Right cardiac atrium (tissue), 5 donors: ENCODE results near the gene SGIP1. TPM values are rescaled to one million over a fixed set of nuclear protein-coding genes. Genes with fewer than 3 reads are reported as not detected.

ENCODE experiments used
- ATAC-seq, 2 donors: fragments of 200-7000 bp; cut with Tn5 transposase; one replicate each; pipeline versions ENCODE4 v1.8.0 to v1.9.1; 2020; ENCODE audit warnings: moderate library complexity in 2 of 2, mild to moderate bottlenecking in 1 of 2
- DNase-seq, 3 donors: peaks; one replicate each; pipeline ENCODE4 v3.0.0-alpha.2; 2020
- H3K27ac ChIP-seq: one replicate; pipeline ENCODE4 v1.5.1; 2013; ENCODE audit warnings: mild to moderate bottlenecking, low read length, control low read depth, moderate library complexity
- H3K27me3 ChIP-seq: one replicate; pipeline ENCODE4 v1.6.1; 2013; ENCODE audit not compliant: control insufficient read depth, insufficient read depth
- H3K4me1 ChIP-seq: one replicate; pipeline ENCODE4 v1.6.1; 2013; ENCODE audit warnings: low read length; ENCODE audit not compliant: control insufficient read depth, insufficient read depth
- H3K4me3 ChIP-seq: one replicate; pipeline ENCODE4 v1.5.1; 2013; ENCODE audit warnings: low read length, control low read depth
- H3K9me3 ChIP-seq: one replicate; pipeline ENCODE4 v1.6.1; 2013; ENCODE audit warnings: low read length; ENCODE audit not compliant: control insufficient read depth
- WGBS: extraction: QIAGEN DNeasy Blood & Tissue Kit; methylation state at CpG from one replicate; pipeline ENCODE4 v1.1.7; 2013; 5-methylcytosine and 5-hydroxymethylcytosine counted together
- intact Hi-C, 4 donors: fragments of 100-400 bp; cut with DNase I; formaldehyde crosslinking; loops; one replicate each; pipeline versions ENCODE4 v1.11.0 to v1.14.0; 2022 to 2023
- long read RNA-seq, 4 donors: library from polyadenylated mRNA; unstranded; transcript quantifications; one replicate each; pipeline ENCODE4 v2.0.0, GENCODE V29; 2020 to 2021
- polyA plus RNA-seq: library from polyadenylated mRNA; stranded (reverse); fragments of 200-250 nt; gene quantifications from one replicate; pipeline ENCODE4 v1.2.3, GENCODE V29; 2013
- total RNA-seq, 4 donors: library from RNA; stranded (reverse); fragmentation: NEBNext Ultra II Directional; extraction: Animal tissue kit (Norgen Biotek cat#: 25700); gene quantifications; one replicate each; pipeline ENCODE4 v1.2.1, GENCODE V29; 2021
- donor health status: healthy with polysubstance abuse.
- donor health status: DM: no; HTN: yes; CAD: no.
- donor health status: DM: no; HTN: no; CAD: no.
- donor health status: DM: no; HTN: yes; CAD: no; lungs with severe emphysema.
- donor health status: DM: yes; HTN: yes; CAD: no.

Gene SGIP1, protein sequence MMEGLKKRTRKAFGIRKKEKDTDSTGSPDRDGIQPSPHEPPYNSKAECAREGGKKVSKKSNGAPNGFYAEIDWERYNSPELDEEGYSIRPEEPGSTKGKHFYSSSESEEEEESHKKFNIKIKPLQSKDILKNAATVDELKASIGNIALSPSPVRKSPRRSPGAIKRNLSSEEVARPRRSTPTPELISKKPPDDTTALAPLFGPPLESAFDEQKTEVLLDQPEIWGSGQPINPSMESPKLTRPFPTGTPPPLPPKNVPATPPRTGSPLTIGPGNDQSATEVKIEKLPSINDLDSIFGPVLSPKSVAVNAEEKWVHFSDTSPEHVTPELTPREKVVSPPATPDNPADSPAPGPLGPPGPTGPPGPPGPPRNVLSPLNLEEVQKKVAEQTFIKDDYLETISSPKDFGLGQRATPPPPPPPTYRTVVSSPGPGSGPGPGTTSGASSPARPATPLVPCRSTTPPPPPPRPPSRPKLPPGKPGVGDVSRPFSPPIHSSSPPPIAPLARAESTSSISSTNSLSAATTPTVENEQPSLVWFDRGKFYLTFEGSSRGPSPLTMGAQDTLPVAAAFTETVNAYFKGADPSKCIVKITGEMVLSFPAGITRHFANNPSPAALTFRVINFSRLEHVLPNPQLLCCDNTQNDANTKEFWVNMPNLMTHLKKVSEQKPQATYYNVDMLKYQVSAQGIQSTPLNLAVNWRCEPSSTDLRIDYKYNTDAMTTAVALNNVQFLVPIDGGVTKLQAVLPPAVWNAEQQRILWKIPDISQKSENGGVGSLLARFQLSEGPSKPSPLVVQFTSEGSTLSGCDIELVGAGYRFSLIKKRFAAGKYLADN
- total RNA-seq = 1 to 10 TPM; 4.3 to 7.3 (median 5.3) TPM
- 2.2 TPM for polyA plus RNA-seq
- long read RNA-seq, donor 1, partial matches to known transcripts = 2 of 4 reads
- long read RNA-seq, donor 1, other reads (novel, unspliced or antisense) = 2 of 4 reads
- long read RNA-seq, donor 2, partial matches to known transcripts = 0 of 1 reads
- long read RNA-seq, donor 2, other reads (novel, unspliced or antisense) = 1 of 1 reads
- long read RNA-seq, donor 3, partial matches to known transcripts = 0 of 2 reads
- long read RNA-seq, donor 3, other reads (novel, unspliced or antisense) = 2 of 2 reads
- long read RNA-seq, donor 4 = 0 reads

DNA sequence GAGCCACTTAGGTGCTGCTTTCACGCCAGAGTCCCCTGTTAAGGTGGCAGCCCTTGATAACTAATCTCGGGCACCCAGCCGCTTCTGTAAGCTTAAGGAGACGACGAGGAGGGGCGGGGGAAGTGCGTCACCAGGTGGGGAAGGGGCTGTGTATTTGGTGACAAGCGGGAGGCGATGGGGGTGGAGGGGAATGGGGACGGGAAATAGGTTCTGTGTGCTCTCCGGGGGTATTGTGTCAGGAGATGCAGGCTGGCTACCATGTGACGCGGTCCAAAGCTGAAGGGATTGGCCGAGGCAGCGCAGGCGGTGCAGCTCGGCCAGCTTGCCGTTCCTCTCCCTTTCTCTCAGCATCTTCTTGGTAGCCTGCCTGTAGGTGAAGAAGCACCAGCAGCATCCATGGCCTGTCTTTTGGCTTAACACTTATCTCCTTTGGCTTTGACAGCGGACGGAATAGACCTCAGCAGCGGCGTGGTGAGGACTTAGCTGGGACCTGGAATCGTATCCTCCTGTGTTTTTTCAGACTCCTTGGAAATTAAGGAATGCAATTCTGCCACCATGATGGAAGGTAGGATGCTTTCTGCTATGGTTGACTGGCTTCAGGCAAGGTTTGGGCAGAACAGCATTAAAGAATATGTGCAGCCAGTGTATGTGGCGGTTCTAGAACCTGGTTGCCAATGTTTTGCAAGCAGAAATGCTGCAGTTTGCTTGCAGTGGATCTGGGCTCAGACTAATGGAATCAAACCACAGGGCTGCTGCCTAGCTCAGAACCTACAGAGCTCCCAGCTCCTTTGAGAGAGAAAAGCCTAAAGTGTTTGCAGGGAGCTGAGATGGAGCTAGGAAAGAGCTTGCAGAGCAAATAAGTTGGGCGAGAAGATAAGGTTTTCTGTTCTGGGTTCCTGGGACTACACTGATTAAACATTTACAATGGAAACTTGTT, at the start of gene SGIP1:
TSS of gene SGIP1 (plus strand) at position 350 of the 937 bp plus-strand sequence. CDS start at position 556, 206 bp downstream.
- Histone ChIP-seq H3K27ac (peak within 1 kb of the TSS; percentile 29), H3K4me1 (no peaks in the 10 kb centered on the region), H3K27me3 (no peaks in the 10 kb centered on the region), H3K9me3 (no peaks in the 10 kb centered on the region), H3K4me3 (peak within 1 kb of the TSS; percentile 73)
- 13% methylated on average over 25 of the region's 25 CpGs for WGBS
- intact Hi-C loops = no loop called here
- DNase-seq = peak; percentile 64 to 83 (median 79)
- ATAC-seq = peak; percentile 94 to 95

DNA sequence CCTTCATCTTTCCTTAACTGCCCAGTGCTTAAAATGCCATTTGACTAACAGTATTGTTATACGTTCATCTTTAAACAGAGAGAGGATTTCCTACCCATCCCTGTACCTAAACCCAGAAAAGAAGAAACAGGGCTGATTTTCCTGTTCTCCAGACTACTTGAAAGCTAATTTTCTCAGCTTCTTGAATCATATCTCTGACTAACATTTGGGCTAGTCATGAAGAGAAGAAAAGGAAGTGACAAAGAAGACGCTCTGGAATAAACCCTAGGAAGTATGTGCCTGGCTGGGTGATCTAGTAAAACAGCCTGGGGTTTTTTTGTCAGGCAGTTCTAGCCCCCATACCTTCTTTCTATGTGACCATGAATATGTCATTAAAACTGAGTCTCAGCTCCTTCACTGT, 44.8 kb upstream of the SGIP1 start:
- Histone ChIP-seq H3K9me3 (no peaks in the 10 kb centered on the region), H3K27ac (no peak overlapping the region), H3K4me3 (no peak overlapping the region), H3K27me3 (no peaks in the 10 kb centered on the region), H3K4me1 (no peaks in the 10 kb centered on the region)
- ATAC-seq (no peak), DNase-seq (no peak)
- intact Hi-C loops = no loop called here
- WGBS = 44% methylated on average over 2 of the region's 2 CpGs

DNA sequence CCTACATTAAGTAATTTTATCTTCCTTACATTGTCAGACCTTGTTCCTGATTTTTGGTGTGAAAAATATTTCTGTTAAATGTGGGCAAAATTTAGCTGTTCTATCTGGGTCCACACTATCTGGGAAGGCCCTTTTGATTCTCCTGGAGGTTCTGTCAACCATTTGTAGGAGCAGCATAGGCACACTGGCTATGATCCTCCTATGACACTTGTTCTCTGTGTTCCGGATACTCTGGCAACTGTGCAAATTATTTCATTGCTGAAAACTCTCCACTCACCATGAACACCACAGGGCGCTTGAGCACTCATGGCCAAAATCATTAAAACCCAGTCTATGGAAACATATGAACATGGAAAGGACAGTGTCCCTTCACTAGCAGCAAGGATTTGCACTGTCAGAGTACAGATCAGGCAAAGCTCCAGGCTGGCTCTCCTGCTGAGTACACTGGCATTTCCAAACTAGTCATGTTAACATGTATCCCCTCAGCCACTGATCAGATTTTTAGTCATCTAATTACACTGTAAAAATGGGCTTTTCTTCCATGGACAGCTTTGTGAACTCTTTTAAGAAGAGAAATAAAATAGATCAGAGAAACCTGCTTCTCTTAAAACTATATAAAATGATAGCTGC, 43.9 kb upstream of the SGIP1 start:
- DNase-seq (peak in 1 of 3 donors; percentile 25), ATAC-seq (peak in 1 of 2 donors; percentile 40)
- H3K4me1 ChIP-seq = no peaks in the 10 kb centered on the region
- WGBS = 63% methylated on average over 2 of the region's 2 CpGs
- no peaks in the 10 kb centered on the region for H3K9me3 ChIP-seq
- intact Hi-C loops = no loop called here
- H3K27me3 ChIP-seq = no peaks in the 10 kb centered on the region
- H3K27ac ChIP-seq = no peak overlapping the region
- H3K4me3 ChIP-seq = no peak overlapping the region

DNA sequence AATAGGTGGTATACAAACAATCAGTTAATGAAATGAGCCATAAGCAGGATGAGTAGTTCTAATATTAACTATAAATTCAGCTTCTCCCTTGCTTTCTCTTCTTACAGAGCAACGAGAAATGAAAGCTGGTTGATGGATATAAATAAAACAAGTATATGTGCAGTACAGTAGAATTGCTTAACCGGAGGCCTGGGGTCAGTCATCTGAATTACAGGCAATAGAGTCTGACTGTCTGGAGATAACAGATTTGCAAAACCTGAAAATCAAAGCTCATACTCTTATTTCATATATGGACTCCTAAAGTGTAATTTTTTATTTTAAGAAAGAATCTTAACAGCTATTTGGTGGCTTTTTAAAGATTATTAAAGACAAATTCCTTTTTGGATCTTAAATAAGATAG, 43.1 kb upstream of the SGIP1 start:
- intact Hi-C loops = no loop called here
- Histone ChIP-seq H3K9me3 (no peaks in the 10 kb centered on the region), H3K27ac (no peak overlapping the region), H3K4me3 (no peak overlapping the region), H3K27me3 (no peaks in the 10 kb centered on the region), H3K4me1 (no peaks in the 10 kb centered on the region)
- WGBS = 41% methylated on average over 2 of the region's 2 CpGs
- no peak for DNase-seq
- no peak for ATAC-seq

DNA sequence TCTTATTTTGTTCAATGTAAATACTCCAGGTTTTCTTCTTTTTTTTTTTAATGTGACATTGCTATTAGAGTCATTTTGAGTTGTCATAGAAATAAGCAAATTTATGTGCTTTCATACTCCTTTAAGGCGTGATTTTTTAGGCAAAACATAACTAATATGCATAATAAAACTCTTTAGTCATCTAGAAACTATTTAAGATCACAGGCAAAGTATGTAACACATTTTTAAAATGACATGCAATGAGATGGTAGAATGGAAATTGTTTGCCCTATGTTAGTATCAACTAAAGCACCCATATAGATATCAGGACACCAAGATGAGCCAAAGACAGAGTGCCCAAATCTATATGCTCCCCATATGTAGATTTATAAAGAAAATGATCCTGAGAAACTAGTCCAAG, 41.5 kb upstream of the SGIP1 start:
- 91% methylated on average over 1 of the region's 1 CpG for WGBS
- intact Hi-C loops = no loop called here
- no peak for ATAC-seq
- H3K27me3 ChIP-seq = no peaks in the 10 kb centered on the region
- H3K9me3 ChIP-seq = no peaks in the 10 kb centered on the region
- DNase-seq = no peak
- no peak overlapping the region for H3K4me3 ChIP-seq
- H3K27ac ChIP-seq = no peak overlapping the region
- no peaks in the 10 kb centered on the region for H3K4me1 ChIP-seq

DNA sequence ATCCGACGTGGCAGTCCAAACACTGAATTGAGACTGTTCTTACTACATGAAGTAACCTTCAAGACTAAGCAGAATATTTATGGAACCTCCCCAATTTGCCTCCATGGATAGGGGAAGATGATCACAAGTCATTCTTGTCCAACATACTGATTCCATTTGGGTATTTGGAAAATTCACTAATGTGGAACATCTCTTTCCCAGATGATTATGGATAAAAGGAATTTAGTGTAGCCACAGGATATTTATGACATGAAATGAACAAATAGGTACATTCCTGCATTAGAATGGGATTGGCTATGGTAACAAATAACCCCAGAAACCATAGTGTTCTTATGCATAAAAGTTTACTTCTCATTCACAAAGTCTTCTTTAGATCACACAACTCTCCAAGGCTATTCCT, 40.2 kb upstream of the SGIP1 start:
- WGBS = 96% methylated on average over 2 of the region's 2 CpGs
- Histone ChIP-seq H3K27me3 (no peaks in the 10 kb centered on the region), H3K9me3 (no peaks in the 10 kb centered on the region), H3K4me3 (no peak overlapping the region), H3K27ac (no peak overlapping the region), H3K4me1 (no peaks in the 10 kb centered on the region)
- no peak for DNase-seq
- intact Hi-C loops = no loop called here
- ATAC-seq = no peak

DNA sequence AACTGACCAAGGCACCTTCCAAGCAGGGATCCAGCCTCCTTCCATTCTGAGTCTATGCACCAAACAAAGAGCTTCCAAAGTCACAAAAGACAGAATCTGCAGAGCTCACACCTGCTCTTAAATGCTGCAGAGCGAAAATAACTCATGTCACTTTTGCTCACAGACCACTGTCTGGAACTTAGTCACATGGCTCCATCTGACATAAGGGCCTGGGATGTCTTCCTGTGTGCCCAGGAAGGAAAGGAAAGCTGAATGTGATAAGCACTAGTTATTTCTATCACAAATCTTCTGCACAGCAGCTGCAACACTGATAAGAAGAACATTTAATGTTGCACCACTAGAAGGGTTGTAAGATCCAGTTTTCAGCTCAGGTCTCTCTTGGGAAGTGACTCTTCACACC, 39.5 kb upstream of the SGIP1 start:
- intact Hi-C loops = no loop called here
- H3K27me3 ChIP-seq = no peaks in the 10 kb centered on the region
- no peak overlapping the region for H3K27ac ChIP-seq
- no peaks in the 10 kb centered on the region for H3K9me3 ChIP-seq
- H3K4me3 ChIP-seq = no peak overlapping the region
- ATAC-seq (no peak), DNase-seq (no peak)
- no peaks in the 10 kb centered on the region for H3K4me1 ChIP-seq
- WGBS = 64% methylated on average over 1 of the region's 1 CpG

DNA sequence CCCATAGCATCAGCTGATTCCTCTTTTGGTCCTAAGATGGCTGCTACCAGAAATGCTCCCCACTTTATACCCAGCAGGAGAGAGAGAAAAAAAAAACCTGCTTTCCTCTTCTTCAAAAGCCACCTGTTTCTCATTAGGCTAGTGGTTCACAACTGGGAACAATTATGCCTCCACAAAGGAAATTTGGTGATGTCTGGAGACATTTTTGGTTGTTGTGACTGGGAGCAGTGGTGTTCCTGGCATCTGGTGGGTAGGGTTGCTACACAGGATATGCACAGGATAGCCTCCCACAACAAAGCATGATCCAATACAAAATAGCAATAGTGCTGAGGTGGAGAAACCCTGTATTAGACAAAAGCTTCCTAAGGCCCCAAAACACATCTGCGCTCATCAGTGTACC, 38.5 kb upstream of the SGIP1 start:
- ATAC-seq (no peak), DNase-seq (no peak)
- intact Hi-C loops = loop anchor here in 1 of 4 donors (5.0 kb wide), 1 partner anchor 38 kb away; no protein-coding TSS in a partner anchor
- no peaks in the 10 kb centered on the region for H3K4me1 ChIP-seq
- no peaks in the 10 kb centered on the region for H3K9me3 ChIP-seq
- 100% methylated on average over 1 of the region's 1 CpG for WGBS
- no peak overlapping the region for H3K27ac ChIP-seq
- no peaks in the 10 kb centered on the region for H3K27me3 ChIP-seq
- H3K4me3 ChIP-seq = no peak overlapping the region

DNA sequence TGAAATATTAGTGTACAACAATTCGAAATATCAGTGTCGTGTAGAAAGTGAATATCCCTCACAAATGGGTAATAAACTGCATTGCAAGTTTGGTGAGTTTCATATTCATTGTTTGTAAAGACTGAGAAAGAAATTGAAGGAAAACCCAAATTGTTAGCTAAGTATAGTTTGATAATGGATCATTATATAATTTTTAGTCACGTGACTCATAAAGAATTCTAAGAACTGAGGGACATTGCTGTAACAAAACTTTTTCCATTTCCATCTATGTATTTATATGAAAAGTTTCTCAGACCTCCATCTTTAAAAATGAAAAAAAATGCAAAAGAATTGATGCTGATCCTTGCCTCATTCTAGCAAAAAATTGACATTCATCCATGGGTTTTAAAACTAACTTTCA, 36.0 kb upstream of the SGIP1 start:
- Histone ChIP-seq H3K27me3 (no peaks in the 10 kb centered on the region), H3K4me3 (no peak overlapping the region), H3K27ac (no peak overlapping the region), H3K4me1 (no peaks in the 10 kb centered on the region), H3K9me3 (no peaks in the 10 kb centered on the region)
- DNase-seq (no peak), ATAC-seq (no peak)
- intact Hi-C loops = loop anchor here in 1 of 4 donors (5.0 kb wide), 1 partner anchor 41 kb away; no protein-coding TSS in a partner anchor
- 90% methylated on average over 3 of the region's 3 CpGs for WGBS

DNA sequence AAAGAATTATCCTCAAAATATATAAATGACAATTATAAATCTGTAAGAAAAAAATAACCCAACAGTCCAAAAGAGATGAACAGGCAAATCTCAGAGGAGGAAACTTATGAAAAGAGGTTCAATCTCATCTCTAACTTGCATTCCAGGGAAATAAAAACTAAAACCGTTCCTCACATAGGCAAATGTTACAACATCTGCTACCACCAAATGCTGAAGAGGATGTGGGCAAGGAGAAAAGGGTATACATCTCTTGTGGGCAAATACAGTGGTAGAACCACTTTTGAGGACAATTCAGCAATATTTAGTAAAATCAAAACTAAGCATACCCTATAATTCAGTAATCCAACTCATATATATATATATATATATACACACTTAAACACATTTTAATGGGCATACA, 33.7 kb upstream of the SGIP1 start:
- intact Hi-C loops = loop anchor here in 2 of 4 donors (10.0 kb wide), 2 partner anchors 46 to 246 kb away; no protein-coding TSS in a partner anchor
- no peak overlapping the region for H3K4me3 ChIP-seq
- no peaks in the 10 kb centered on the region for H3K9me3 ChIP-seq
- H3K27me3 ChIP-seq = no peaks in the 10 kb centered on the region
- WGBS = 77% methylated on average over 1 of the region's 1 CpG
- no peak for ATAC-seq
- no peak for DNase-seq
- H3K4me1 ChIP-seq = no peaks in the 10 kb centered on the region
- H3K27ac ChIP-seq = no peak overlapping the region
